HepG2 (cell line): ENCODE data around the gene FGF23. TPM values are rescaled to one million over a fixed set of nuclear protein-coding genes. Genes with fewer than 3 reads are reported as not detected.

ENCODE experiments used
- DR1 ChIP-seq: sonication (generic); formaldehyde crosslinking; IDR thresholded peaks from 2 replicates; pipeline ENCODE4 v1.8.0; 2021; ENCODE audit warnings: mild to moderate bottlenecking, missing genetic modification reagents, inconsistent platforms
- EEA1 ChIP-seq: sonication (generic); formaldehyde crosslinking; IDR thresholded peaks from 2 replicates; pipeline ENCODE4 v1.5.1; 2020; ENCODE audit warnings: mild to moderate bottlenecking, missing genetic modification reagents, borderline replicate concordance
- ELF1 ChIP-seq: sonication (generic); formaldehyde crosslinking; IDR thresholded peaks from 2 replicates; pipeline ENCODE4 v1.4.0; 2020; ENCODE audit warnings: missing genetic modification reagents
- EP300 ChIP-seq, 3 experiments: sonication (generic) in 1 of 3; formaldehyde crosslinking in 1 of 3; IDR thresholded peaks; 2 replicates each; pipeline versions ENCODE4 v1.5.1 to v1.6.1; 2011 to 2020; ENCODE audit warnings: low read depth in 2 of 3, low read length in 2 of 3, borderline replicate concordance in 1 of 3, improper control_type of control experiment in 1 of 3, mild to moderate bottlenecking in 1 of 3, missing genetic modification reagents in 1 of 3, moderate library complexity in 1 of 3
- HNF4G ChIP-seq, 2 experiments: sonication (generic) in 1 of 2; formaldehyde crosslinking in 1 of 2; IDR thresholded peaks; 2 replicates each; pipeline versions ENCODE4 v1.4.0 to v1.6.1; 2011 to 2020; ENCODE audit warnings: borderline replicate concordance in 2 of 2, low read depth in 2 of 2, mild to moderate bottlenecking in 2 of 2, low read length in 1 of 2, missing genetic modification reagents in 1 of 2, moderate library complexity in 1 of 2
- IKZF4 ChIP-seq: sonication (generic); formaldehyde crosslinking; IDR thresholded peaks from 2 replicates; pipeline ENCODE4 v1.5.1; 2020; ENCODE audit warnings: borderline replicate concordance, mild to moderate bottlenecking, low read depth, missing genetic modification reagents; ENCODE audit errors: not compliant biosample characterization
- KAT7 ChIP-seq: IDR thresholded peaks from 2 replicates; pipeline ENCODE4 v1.6.1; 2018; ENCODE audit warnings: borderline replicate concordance, missing compliant biosample characterization
- MYC ChIP-seq: sonication (generic); formaldehyde crosslinking; IDR thresholded peaks from 2 replicates; pipeline ENCODE4 v1.9.0; 2021; ENCODE audit warnings: missing genetic modification reagents, borderline replicate concordance
- NR2C2 ChIP-seq: sonication (generic); formaldehyde crosslinking; IDR thresholded peaks from 2 replicates; pipeline ENCODE4 v1.4.0; 2020; ENCODE audit warnings: missing genetic modification reagents, mild to moderate bottlenecking, moderate library complexity, borderline replicate concordance
- NR2F2 ChIP-seq: IDR thresholded peaks from 2 replicates; pipeline ENCODE4 v1.6.1; 2012; ENCODE audit warnings: low read depth, inconsistent platforms, borderline replicate concordance
- PHF20 ChIP-seq: sonication (generic); formaldehyde crosslinking; IDR thresholded peaks from 2 replicates; pipeline ENCODE4 v1.5.0; 2020; ENCODE audit warnings: mild to moderate bottlenecking, missing genetic modification reagents
- RBFOX2 ChIP-seq: fragments of 200-400 bp; formaldehyde crosslinking; IDR thresholded peaks from 2 replicates; pipeline ENCODE4 v1.6.1; 2017; ENCODE audit warnings: low read depth, mild to moderate bottlenecking, low read length
- RFX1 ChIP-seq: fragments of 450-650 bp; IDR thresholded peaks from 2 replicates; pipeline ENCODE4 v1.6.1; 2017
- SP4 ChIP-seq: sonication (generic); formaldehyde crosslinking; IDR thresholded peaks from 2 replicates; pipeline ENCODE4 v1.8.1; 2023; ENCODE audit warnings: mild to moderate bottlenecking, missing genetic modification reagents
- ZBTB25 ChIP-seq: IDR thresholded peaks from 2 replicates; pipeline ENCODE4 v1.6.1; 2018; ENCODE audit warnings: missing genetic modification reagents
- ZBTB26 ChIP-seq: IDR thresholded peaks from 2 replicates; pipeline ENCODE4 v1.6.1; 2016; ENCODE audit warnings: missing compliant biosample characterization, missing genetic modification reagents, borderline replicate concordance
- ZNF317 ChIP-seq: sonication (generic); formaldehyde crosslinking; IDR thresholded peaks from 2 replicates; pipeline ENCODE4 v1.5.0; 2020; ENCODE audit warnings: mild to moderate bottlenecking, missing genetic modification reagents
- ZNF337 ChIP-seq: sonication (generic); formaldehyde crosslinking; IDR thresholded peaks from 2 replicates; pipeline ENCODE4 v1.5.1; 2020; ENCODE audit warnings: missing genetic modification reagents, low read depth, mild to moderate bottlenecking, borderline replicate concordance
- ZNF33A ChIP-seq: sonication (generic); formaldehyde crosslinking; IDR thresholded peaks from 2 replicates; pipeline ENCODE4 v1.5.1; 2020; ENCODE audit warnings: missing genetic modification reagents, mild to moderate bottlenecking, moderate library complexity, borderline replicate concordance
- ZNF33B ChIP-seq: sonication (generic); formaldehyde crosslinking; IDR thresholded peaks from 2 replicates; pipeline ENCODE4 v1.5.1; 2020; ENCODE audit warnings: mild to moderate bottlenecking, missing genetic modification reagents
- ZNF547 ChIP-seq: sonication (generic); formaldehyde crosslinking; IDR thresholded peaks from 2 replicates; pipeline ENCODE4 v1.5.1; 2020; ENCODE audit warnings: mild to moderate bottlenecking, missing genetic modification reagents
- ZNF576 ChIP-seq: sonication (generic); formaldehyde crosslinking; IDR thresholded peaks from 2 replicates; pipeline ENCODE4 v1.4.0; 2020; ENCODE audit warnings: mild to moderate bottlenecking, missing genetic modification reagents
- ZNF772 ChIP-seq: sonication (generic); formaldehyde crosslinking; IDR thresholded peaks from 2 replicates; pipeline ENCODE4 v1.5.0; 2020; ENCODE audit warnings: mild to moderate bottlenecking, missing genetic modification reagents
- ZNF790 ChIP-seq: sonication (generic); formaldehyde crosslinking; IDR thresholded peaks from 2 replicates; pipeline ENCODE4 v1.8.0; 2022; ENCODE audit warnings: missing genetic modification reagents, mild to moderate bottlenecking, borderline replicate concordance
- ZNF878 ChIP-seq: sonication (generic); formaldehyde crosslinking; IDR thresholded peaks from 2 replicates; pipeline ENCODE4 v1.8.1; 2023; ENCODE audit warnings: mild to moderate bottlenecking, missing genetic modification reagents, moderate library complexity
- polyA plus RNA-seq, 8 experiments: library from polyadenylated mRNA; depleted of rRNA in 3 of 8; stranded (reverse) in 7 of 8; unstranded in 1 of 8; fragments of >200 nt; fragmentation: Illumina TruSeq in 4 of 8; extraction: Trizol in 4 of 8; gene quantifications; 2 replicates each; pipeline versions ENCODE4 v1.2.1 to v1.2.3, GENCODE V29; 2011 to 2016; ENCODE audit warnings: low read depth in 4 of 8, missing spikeins in 1 of 8, mixed read lengths in 1 of 8; ENCODE audit not compliant: insufficient read depth in 1 of 8
- total RNA-seq, 5 experiments: library from RNA; depleted of rRNA; stranded (reverse); fragments of >200 nt; fragmentation: Illumina TruSeq; extraction: Trizol; gene quantifications; 2 replicates each; pipeline ENCODE4 v1.2.3, GENCODE V29; 2016; ENCODE audit warnings: low read depth in 1 of 5

The FGF23 gene
- total and polyA plus RNA-seq, 2 of the 13 experiments (the other 11 are each of a cell fraction or from before 2014, with no cell fraction given): not detected

GRCh38 chr12:4320853-4321701 is 58.4 kb downstream of the FGF23 start, which contains the start of gene TIGAR (continued):
- TF ChIP-seq ZNF547 (CRISPR knock-in tag) (peak; percentile 62; the same call in 1 of the 2 replicates), NR2F2 (peak; percentile 47; the same call in 1 of the 2 replicates), ZNF790 (CRISPR knock-in tag) (0 out of 2 replicates have a peak, but pooled peaks have one; percentile 34), ZBTB25 (peak; percentile 36), MYC (CRISPR knock-in tag) (peak; percentile 86), ZBTB26 (CRISPR knock-in tag) (no peak), DR1 (CRISPR knock-in tag) (peak; percentile 58; the same call in 1 of the 2 replicates), HNF4G (IDR thresholded peaks at IDR 0.05; ENCODE audit: borderline replicate concordance, low read depth, low read length) (0 out of 2 replicates have a peak, but pooled peaks have one; percentile 6), HNF4G (CRISPR knock-in tag; IDR thresholded peaks at IDR 0.05; ENCODE audit: borderline replicate concordance, low read depth) (no peak), ZNF772 (0 out of 2 replicates have a peak, but pooled peaks have one; percentile 40), EEA1 (0 out of 2 replicates have a peak, but pooled peaks have one; percentile 29), ZNF337 (CRISPR knock-in tag) (0 out of 2 replicates have a peak, but pooled peaks have one; percentile 30), SP4 (peak; percentile 75; the same call in 1 of the 2 replicates), EP300 (IDR thresholded peaks at IDR 0.05; ENCODE audit: low read depth in 2 of 2, low read length in 2 of 2) (0 out of 4 replicates have a peak, but pooled peaks of 1 of the 2 experiments have one; percentile 6), EP300 (CRISPR knock-in tag; IDR thresholded peaks at IDR 0.05; ENCODE audit: borderline replicate concordance) (peak; percentile 15; the same call in 1 of the 2 replicates), PHF20 (CRISPR knock-in tag) (peak; percentile 75), ELF1 (CRISPR knock-in tag) (peak; percentile 70), KAT7 (CRISPR knock-in tag) (peak; percentile 55; the same call in 1 of the 2 replicates), ZNF33A (CRISPR knock-in tag) (no peak), ZNF878 (CRISPR knock-in tag) (0 out of 2 replicates have a peak, but pooled peaks have one; percentile 33), IKZF4 (CRISPR knock-in tag) (no peak), ZNF576 (no peak), ZNF317 (CRISPR knock-in tag) (0 out of 2 replicates have a peak, but pooled peaks have one; percentile 14), NR2C2 (CRISPR knock-in tag) (peak; percentile 43; the same call in 1 of the 2 replicates), RFX1 (no peak), RBFOX2 (peak; percentile 86), ZNF33B (CRISPR knock-in tag) (peak; percentile 81; the same call in 1 of the 2 replicates)
